Mesothelial cell of epicardium (in vitro differentiated cells): ENCODE results near the gene SRPX. TPM values are rescaled to one million over a fixed set of nuclear protein-coding genes. Genes with fewer than 3 reads are reported as not detected.

Experiments used
- DNase-seq, 2 experiments: peaks; one replicate each; pipeline ENCODE4 v3.0.0; 2021; ENCODE audit warnings: low spot score in 2 of 2; ENCODE audit not compliant: unreplicated experiment in 2 of 2
- H3K27ac Mint-ChIP-seq: 2 replicates; pipeline ENCODE4 v1.8.0; 2021; ENCODE audit warnings: mixed read lengths
- H3K27me3 Mint-ChIP-seq: 2 replicates; pipeline ENCODE4 v1.8.0; 2021; ENCODE audit warnings: low read depth, mixed read lengths
- H3K36me3 Mint-ChIP-seq: 2 replicates; pipeline ENCODE4 v1.8.0; 2021; ENCODE audit warnings: mixed read lengths
- H3K4me1 Mint-ChIP-seq: 2 replicates; pipeline ENCODE4 v1.8.0; 2021; ENCODE audit warnings: mixed read lengths
- H3K4me3 Mint-ChIP-seq: 2 replicates; pipeline ENCODE4 v1.8.0; 2021; ENCODE audit warnings: mild to moderate bottlenecking, moderate library complexity, mixed read lengths
- H3K9me3 Mint-ChIP-seq: 2 replicates; pipeline ENCODE4 v1.8.0; 2021; ENCODE audit warnings: mixed read lengths
- CTCF ChIP-seq: fragments of 200-600 bp; sonication (generic); IDR thresholded peaks from one replicate; pipeline ENCODE4 v1.5.0; 2021; ENCODE audit warnings: antibody characterized with exemption; ENCODE audit not compliant: unreplicated experiment
- total RNA-seq: library from RNA; stranded (reverse); gene quantifications from 3 replicates; pipeline ENCODE4 v1.2.1, GENCODE V29; 2021

The SRPX gene
- total RNA-seq, 1 donor from 2014 or later = 17.1 TPM

GRCh38 chrX:38249965-38250364, 29.3 kb upstream of the SRPX start:
- no peak for TF ChIP-seq CTCF
- no peak overlapping the region for H3K4me3 Mint-ChIP-seq
- peaks cover 3% of the 10 kb centered on the region for H3K4me1 Mint-ChIP-seq
- H3K27me3 Mint-ChIP-seq = no peaks in the 10 kb centered on the region
- no peaks in the 10 kb centered on the region for H3K36me3 Mint-ChIP-seq
- H3K27ac Mint-ChIP-seq = no peak overlapping the region
- DNase-seq = no peak
- peaks cover 32% of the 10 kb centered on the region for H3K9me3 Mint-ChIP-seq

- Mint-ChIP-seq H3K9me3 (peaks cover 16% of the 10 kb centered on the region), H3K27me3 (no peaks in the 10 kb centered on the region), H3K27ac (no peak overlapping the region), H3K4me3 (no peak overlapping the region), H3K36me3 (no peaks in the 10 kb centered on the region), H3K4me1 (peaks cover 3% of the 10 kb centered on the region)
- DNase-seq = no peak
- TF ChIP-seq CTCF = no peak
Measured at GRCh38 chrX:38247051-38247450, 26.4 kb upstream of the SRPX start.

GRCh38 chrX:38240541-38240940, 19.9 kb upstream of the SRPX start:
- Mint-ChIP-seq H3K4me3 (no peak overlapping the region), H3K9me3 (peaks cover 22% of the 10 kb centered on the region), H3K36me3 (no peaks in the 10 kb centered on the region), H3K27ac (no peak overlapping the region), H3K4me1 (no peaks in the 10 kb centered on the region), H3K27me3 (peaks cover 2% of the 10 kb centered on the region)
- TF ChIP-seq CTCF = no peak
- no peak for DNase-seq

- H3K9me3 Mint-ChIP-seq = peaks cover 37% of the 10 kb centered on the region
- no peaks in the 10 kb centered on the region for H3K4me1 Mint-ChIP-seq
- peaks cover 2% of the 10 kb centered on the region for H3K27me3 Mint-ChIP-seq
- no peak overlapping the region for H3K4me3 Mint-ChIP-seq
- H3K36me3 Mint-ChIP-seq = no peaks in the 10 kb centered on the region
- no peak overlapping the region for H3K27ac Mint-ChIP-seq
- no peak for DNase-seq
- TF ChIP-seq CTCF = no peak
Measured at GRCh38 chrX:38236901-38237615, 16.4 kb upstream of the SRPX start.

- no peak for DNase-seq
- H3K4me3 Mint-ChIP-seq = no peak overlapping the region
- no peaks in the 10 kb centered on the region for H3K36me3 Mint-ChIP-seq
- H3K27me3 Mint-ChIP-seq = peaks cover 2% of the 10 kb centered on the region
- no peak overlapping the region for H3K27ac Mint-ChIP-seq
- TF ChIP-seq CTCF = no peak
- H3K9me3 Mint-ChIP-seq = peaks cover 36% of the 10 kb centered on the region
- no peaks in the 10 kb centered on the region for H3K4me1 Mint-ChIP-seq
Measured at GRCh38 chrX:38233891-38234667, 13.4 kb upstream of the SRPX start.
